Activated T-cell treated with anti-CD3 and anti-CD28 coated beads, Interleukin-2, amount 50 U/mL, for 24 hours (primary cell): ENCODE measurements around the gene BUB3.
A peak's percentile ranks its signal among the peaks of the same experiment; 100 is the strongest.

ENCODE experiments used
- DNase-seq: peaks from one replicate; pipeline ENCODE4 v3.0.0-alpha.2; 2020
- H3K27ac Mint-ChIP-seq: 2 replicates; pipeline ENCODE4 v1.8.0; 2020; ENCODE audit warnings: mild to moderate bottlenecking, mixed read lengths
- H3K27me3 Mint-ChIP-seq: 2 replicates; pipeline ENCODE4 v1.8.0; 2020; ENCODE audit warnings: mixed read lengths
- H3K36me3 Mint-ChIP-seq: 2 replicates; pipeline ENCODE4 v1.8.0; 2020; ENCODE audit warnings: low read depth, mixed read lengths
- H3K4me1 Mint-ChIP-seq: 2 replicates; pipeline ENCODE4 v1.8.0; 2020; ENCODE audit warnings: low read depth, mixed read lengths
- H3K4me3 Mint-ChIP-seq: 2 replicates; pipeline ENCODE4 v1.8.0; 2020; ENCODE audit warnings: mild to moderate bottlenecking, moderate library complexity, mixed read lengths
- H3K9me3 Mint-ChIP-seq: 2 replicates; pipeline ENCODE4 v1.8.0; 2020; ENCODE audit warnings: mixed read lengths

Gene BUB3

GRCh38 chr10:123146894-123147634 lies 7.1 kb upstream of the BUB3 start:
- no peak overlapping the region for H3K4me3 Mint-ChIP-seq
- H3K27ac Mint-ChIP-seq, result peak overlapping the region; percentile 1

GRCh38 chr10:123147635-123148413 lies 6.4 kb upstream of the BUB3 start, which contains the start of gene HMX2:
HMX2 (plus strand) TSS chr10:123148136; CDS start chr10:123148379, 243 bp downstream.
- H3K9me3 Mint-ChIP-seq, result no peaks in the 10 kb centered on the region
- H3K27me3 Mint-ChIP-seq, result peaks cover 84% of the 10 kb centered on the region
- peak within 1 kb of the TSS; percentile 82 for H3K27ac Mint-ChIP-seq
- H3K36me3 Mint-ChIP-seq, result no peaks in the 10 kb centered on the region
- DNase-seq, result peak; percentile 65
- H3K4me3 Mint-ChIP-seq, result peak within 1 kb of the TSS; percentile 42
- peaks cover 74% of the 10 kb centered on the region for H3K4me1 Mint-ChIP-seq

More at GRCh38 chr10:123146894-123147634, 7.1 kb upstream of the BUB3 start:
- H3K27me3 Mint-ChIP-seq, result peaks cover 87% of the 10 kb centered on the region
- no peaks in the 10 kb centered on the region for H3K9me3 Mint-ChIP-seq
- no peak for DNase-seq
- no peaks in the 10 kb centered on the region for H3K36me3 Mint-ChIP-seq
- H3K4me1 Mint-ChIP-seq, result peaks cover 76% of the 10 kb centered on the region

GRCh38 chr10:123148414-123149161 lies 5.6 kb upstream of the BUB3 start:
- DNase-seq, result peak; percentile 53
- H3K36me3 Mint-ChIP-seq, result no peaks in the 10 kb centered on the region
- no peaks in the 10 kb centered on the region for H3K9me3 Mint-ChIP-seq
- peaks cover 78% of the 10 kb centered on the region for H3K27me3 Mint-ChIP-seq
- peaks cover 73% of the 10 kb centered on the region for H3K4me1 Mint-ChIP-seq
- peak overlapping the region; percentile 82 for H3K27ac Mint-ChIP-seq
- peak overlapping the region; percentile 42 for H3K4me3 Mint-ChIP-seq

GRCh38 chr10:123149162-123149567 lies 5.0 kb upstream of the BUB3 start:
- H3K27ac Mint-ChIP-seq, result peak overlapping the region; percentile 82
- no peak for DNase-seq
- H3K4me1 Mint-ChIP-seq, result peaks cover 72% of the 10 kb centered on the region
- peaks cover under 1% of the 10 kb centered on the region for H3K36me3 Mint-ChIP-seq
- peak overlapping the region; percentile 42 for H3K4me3 Mint-ChIP-seq
- no peaks in the 10 kb centered on the region for H3K9me3 Mint-ChIP-seq
- H3K27me3 Mint-ChIP-seq, result peaks cover 72% of the 10 kb centered on the region

- Mint-ChIP-seq H3K36me3 (peaks cover 5% of the 10 kb centered on the region), H3K27me3 (peaks cover 66% of the 10 kb centered on the region), H3K4me3 (peak overlapping the region; percentile 71), H3K4me1 (peaks cover 66% of the 10 kb centered on the region), H3K27ac (no peak overlapping the region), H3K9me3 (no peaks in the 10 kb centered on the region)
- DNase-seq, result peak; percentile 80
Observed at GRCh38 chr10:123149568-123150270, 4.5 kb upstream of the BUB3 start.

GRCh38 chr10:123150271-123150985 lies 3.8 kb upstream of the BUB3 start:
- H3K27ac Mint-ChIP-seq, result peak overlapping the region; percentile 44
- peaks cover 59% of the 10 kb centered on the region for H3K27me3 Mint-ChIP-seq
- peak overlapping the region; percentile 71 for H3K4me3 Mint-ChIP-seq
- peaks cover 63% of the 10 kb centered on the region for H3K4me1 Mint-ChIP-seq
- DNase-seq, result no peak
- H3K9me3 Mint-ChIP-seq, result no peaks in the 10 kb centered on the region
- H3K36me3 Mint-ChIP-seq, result peaks cover 12% of the 10 kb centered on the region

GRCh38 chr10:123150986-123151736 lies 3.0 kb upstream of the BUB3 start:
- peak overlapping the region; percentile 52 for H3K27ac Mint-ChIP-seq
- no peaks in the 10 kb centered on the region for H3K9me3 Mint-ChIP-seq
- peak overlapping the region; percentile 71 for H3K4me3 Mint-ChIP-seq
- peaks cover 63% of the 10 kb centered on the region for H3K4me1 Mint-ChIP-seq
- H3K36me3 Mint-ChIP-seq, result peaks cover 19% of the 10 kb centered on the region
- peak; percentile 76 for DNase-seq
- peaks cover 52% of the 10 kb centered on the region for H3K27me3 Mint-ChIP-seq

- no peaks in the 10 kb centered on the region for H3K9me3 Mint-ChIP-seq
- no peak for DNase-seq
- peaks cover 49% of the 10 kb centered on the region for H3K27me3 Mint-ChIP-seq
- H3K36me3 Mint-ChIP-seq, result peaks cover 25% of the 10 kb centered on the region
- peak overlapping the region; percentile 71 for H3K4me3 Mint-ChIP-seq
- H3K4me1 Mint-ChIP-seq, result peaks cover 63% of the 10 kb centered on the region
- no peak overlapping the region for H3K27ac Mint-ChIP-seq
Observed at GRCh38 chr10:123151737-123152135, 2.5 kb upstream of the BUB3 start.

- peaks cover 75% of the 10 kb centered on the region for H3K4me1 Mint-ChIP-seq
- peak overlapping the region; percentile 100 for H3K27ac Mint-ChIP-seq
- DNase-seq, result no peak
- peaks cover 44% of the 10 kb centered on the region for H3K36me3 Mint-ChIP-seq
- no peaks in the 10 kb centered on the region for H3K9me3 Mint-ChIP-seq
- peaks cover 36% of the 10 kb centered on the region for H3K27me3 Mint-ChIP-seq
- H3K4me3 Mint-ChIP-seq, result peak overlapping the region; percentile 99
Observed at GRCh38 chr10:123153486-123154091, 613 bp upstream of the BUB3 start.

GRCh38 chr10:123154711-123155505 lies 706 bp downstream of the BUB3 start:
- peak overlapping the region; percentile 99 for H3K4me3 Mint-ChIP-seq
- H3K9me3 Mint-ChIP-seq, result no peaks in the 10 kb centered on the region
- peak overlapping the region; percentile 100 for H3K27ac Mint-ChIP-seq
- H3K4me1 Mint-ChIP-seq, result peaks cover 79% of the 10 kb centered on the region
- H3K36me3 Mint-ChIP-seq, result peaks cover 57% of the 10 kb centered on the region
- H3K27me3 Mint-ChIP-seq, result peaks cover 26% of the 10 kb centered on the region
- peak; percentile 73 for DNase-seq

- Mint-ChIP-seq H3K4me1 (peaks cover 79% of the 10 kb centered on the region), H3K27ac (peak overlapping the region; percentile 63), H3K4me3 (peak overlapping the region; percentile 99), H3K27me3 (peaks cover 14% of the 10 kb centered on the region), H3K9me3 (no peaks in the 10 kb centered on the region), H3K36me3 (peaks cover 68% of the 10 kb centered on the region)
- DNase-seq, result no peak
Observed at GRCh38 chr10:123156078-123156477, 1.9 kb downstream of the BUB3 start.

- no peaks in the 10 kb centered on the region for H3K9me3 Mint-ChIP-seq
- H3K4me3 Mint-ChIP-seq, result peak overlapping the region; percentile 99
- H3K4me1 Mint-ChIP-seq, result peaks cover 77% of the 10 kb centered on the region
- no peak for DNase-seq
- H3K27me3 Mint-ChIP-seq, result peaks cover 5% of the 10 kb centered on the region
- H3K36me3 Mint-ChIP-seq, result peaks cover 80% of the 10 kb centered on the region
- H3K27ac Mint-ChIP-seq, result peak overlapping the region; percentile 63
Observed at GRCh38 chr10:123157210-123157609, 3.0 kb downstream of the BUB3 start.
